GM12878 (cell line): Measurements from ENCODE around the gene HHIPL1. TPM values are rescaled to one million over a fixed set of nuclear protein-coding genes. Genes with fewer than 3 reads are reported as not detected.

Experiments
- ATAC-seq: fragments of 200-7000 bp; cut with Tn5 transposase; 3 replicates; pipeline ENCODE4 v1.9.1; 2020; ENCODE audit warnings: mild to moderate bottlenecking, moderate library complexity
- BruUV-seq: library from RNA; stranded (reverse); fragments of 400-500 nt; replicated peaks from 2 replicates; lab custom pipeline; 2021; lab: Mats Ljungman, UMichigan
- CTCF ChIA-PET: fragments of 300-600 bp; sonication (Branson Sonifier 250); formaldehyde crosslinking; extraction: SDS; loops from one replicate; lab custom pipeline; 2021; ENCODE audit warnings: inconsistent platforms; lab: Yijun Ruan, JAX
- POLR2A ChIA-PET: fragments of 350-600 bp; formaldehyde crosslinking; extraction: SDS; loops from one replicate; lab custom pipeline; 2021; ENCODE audit warnings: inconsistent platforms; lab: Charles Lee
- RAD21 ChIA-PET: fragments of 300-600 bp; sonication (Branson Sonifier 250); formaldehyde crosslinking; loops from one replicate; lab custom pipeline; 2023; ENCODE audit warnings: antibody characterized with exemption; ENCODE audit not compliant: unreplicated experiment; lab: Charles Lee
- SMC1A ChIA-PET: fragments of 300-600 bp; sonication (Branson Sonifier 250); formaldehyde crosslinking; loops from one replicate; lab custom pipeline; 2023; ENCODE audit not compliant: unreplicated experiment, uncharacterized antibody; lab: Charles Lee
- DNase-seq: peaks from one replicate; pipeline ENCODE4 v3.0.0-alpha.2; 2011; ENCODE audit warnings: low read depth, low spot score
- FAIRE-seq: peaks from 3 replicates; lab custom pipeline; 2011; peaks lifted over from hg19 to GRCh38; lab: Jason Lieb, UNC
- H2AFZ ChIP-seq: 2 replicates; pipeline ENCODE4 v1.6.0; 2011; ENCODE audit warnings: low read depth, low read length, control low read depth; ENCODE audit not compliant: control insufficient read depth
- H3K27ac ChIP-seq: 2 replicates; pipeline ENCODE4 v1.5.1; 2011; ENCODE audit warnings: control low read depth; ENCODE audit not compliant: control insufficient read depth, insufficient read depth
- H3K27me3 ChIP-seq, 2 experiments: replicated peaks in 1 of 2; 2 replicates each; pipeline versions ENCODE4 v1.6.0 to v1.6.1; 2011; ENCODE audit warnings: low read length in 1 of 2; ENCODE audit not compliant: control insufficient read depth in 2 of 2, insufficient read depth in 2 of 2
- H3K36me3 ChIP-seq, 2 experiments: 2 replicates each; pipeline ENCODE4 v1.5.1; 2011; ENCODE audit warnings: low read length in 1 of 2; ENCODE audit not compliant: control insufficient read depth in 2 of 2, insufficient read depth in 2 of 2
- H3K4me1 ChIP-seq: 2 replicates; pipeline ENCODE4 v1.6.1; 2011; ENCODE audit warnings: mild to moderate bottlenecking, low read length, moderate library complexity, mixed read lengths; ENCODE audit not compliant: control insufficient read depth, insufficient read depth
- H3K4me2 ChIP-seq: 2 replicates; pipeline ENCODE4 v1.6.0; 2011; ENCODE audit warnings: control low read depth; ENCODE audit not compliant: control insufficient read depth, insufficient read depth
- H3K4me3 ChIP-seq: fragments of 200-600 bp; sonication (generic); 2 replicates; pipeline ENCODE4 v1.5.1; 2016
- H3K79me2 ChIP-seq: 2 replicates; pipeline ENCODE4 v1.6.0; 2011; ENCODE audit warnings: low read length; ENCODE audit not compliant: control insufficient read depth, insufficient read depth
- H3K9ac ChIP-seq: 2 replicates; pipeline ENCODE4 v1.8.0; 2011; ENCODE audit warnings: low read length, control low read depth, mixed read lengths; ENCODE audit not compliant: control insufficient read depth, insufficient read depth
- H3K9me3 ChIP-seq: replicated peaks from 3 replicates; pipeline ENCODE4 v1.5.1; 2011; ENCODE audit warnings: mild to moderate bottlenecking, low read length; ENCODE audit not compliant: control insufficient read depth, insufficient read depth
- H4K20me1 ChIP-seq: 2 replicates; pipeline ENCODE4 v1.6.0; 2011; ENCODE audit not compliant: control insufficient read depth, insufficient read depth
- BACH1 ChIP-seq: fragments of 450-650 bp; IDR thresholded peaks from 2 replicates; pipeline ENCODE4 v1.6.1; 2017; ENCODE audit warnings: mild to moderate bottlenecking, borderline replicate concordance
- BHLHE40 ChIP-seq, 2 experiments: fragments of 450-650 bp in 1 of 2; IDR thresholded peaks; 2 replicates each; pipeline ENCODE4 v1.6.1; 2011 to 2017; ENCODE audit warnings: low read depth in 2 of 2, borderline replicate concordance in 1 of 2, improper control_type of control experiment in 1 of 2, low read length in 1 of 2, mild to moderate bottlenecking in 1 of 2
- EED ChIP-seq: sonication (generic); IDR thresholded peaks from 2 replicates; pipeline ENCODE4 v1.6.1; 2016; ENCODE audit warnings: antibody characterized with exemption, low read depth
- KLF5 ChIP-seq: fragments of 450-650 bp; IDR thresholded peaks from 2 replicates; pipeline ENCODE4 v1.6.1; 2014; ENCODE audit warnings: mild to moderate bottlenecking; ENCODE audit not compliant: partially characterized antibody
- NFXL1 ChIP-seq: fragments of 450-650 bp; IDR thresholded peaks from 2 replicates; pipeline ENCODE4 v1.6.1; 2017; ENCODE audit warnings: antibody characterized with exemption, mild to moderate bottlenecking, borderline replicate concordance
- SPI1 ChIP-seq: IDR thresholded peaks from 2 replicates; pipeline ENCODE4 v1.6.1; 2011; ENCODE audit warnings: low read depth, mild to moderate bottlenecking, low read length, moderate library complexity, borderline replicate concordance; ENCODE audit not compliant: insufficient read depth
- TCF12 ChIP-seq: IDR thresholded peaks from 2 replicates; pipeline ENCODE4 v1.6.1; 2011; ENCODE audit warnings: low read depth, mild to moderate bottlenecking, low read length
- WGBS: methylation state at CpG from one replicate; pipeline ENCODE4 v1.1.6; 2016; ENCODE audit warnings: low lambda C conversion rate; ENCODE audit not compliant: insufficient replicate concordance, insufficient coverage; ENCODE audit errors: missing lambda C conversion rate; 5-methylcytosine and 5-hydroxymethylcytosine counted together
- in situ Hi-C: fragments of 300-500 bp; cut with MboI; formaldehyde crosslinking; loops from 9 replicates; pipeline ENCODE4 v1.14.3; 2018; ENCODE audit warnings: mixed read lengths
- intact Hi-C: fragments of 100-400 bp; cut with micrococcal nuclease; formaldehyde crosslinking; loops from one replicate; pipeline ENCODE4 v1.14.2; 2022; ENCODE audit not compliant: unreplicated experiment
- polyA plus RNA-seq, 11 experiments: library from polyadenylated mRNA; depleted of rRNA in 4 of 11; unstranded in 6 of 11; stranded (reverse) in 5 of 11; fragments of >200 nt; fragmentation: Nextera tagmentation in 4 of 11; fragmentation: Illumina TruSeq in 1 of 11; extraction: Ambion mirVana in 4 of 11; extraction: Trizol in 1 of 11; gene quantifications; 1 replicate in 1 of 11; 2 replicates in 10 of 11; pipeline versions ENCODE4 v1.2.1 to v1.2.3, GENCODE V29; 2011 to 2016; ENCODE audit warnings: inconsistent platforms in 2 of 11, missing spikeins in 2 of 11, low read depth in 1 of 11
- total RNA-seq, 4 experiments: library from RNA; depleted of rRNA in 3 of 4; stranded (reverse); fragments of >200 nt in 3 of 4; fragmentation: Illumina TruSeq in 1 of 4; extraction: Trizol in 1 of 4; gene quantifications; 2 replicates each; pipeline versions ENCODE4 v1.2.1 to v1.2.3, GENCODE V29; 2013 to 2021
- TF ChIP-seq, protein P1 (sequence below): fragments of 450-650 bp; IDR thresholded peaks from 2 replicates; pipeline ENCODE4 v1.6.1; 2017; ENCODE audit warnings: mild to moderate bottlenecking, moderate library complexity
- TF ChIP-seq, protein P2 (sequence below): IDR thresholded peaks from 2 replicates; pipeline ENCODE4 v1.6.1; 2011; ENCODE audit warnings: borderline replicate concordance, low read depth, mild to moderate bottlenecking, moderate library complexity, mixed read lengths, low read length; ENCODE audit not compliant: insufficient read depth; ENCODE audit errors: extremely low read length

Gene HHIPL1
- total and polyA plus RNA-seq, 10 of the 15 experiments (the other 5 are each of a cell fraction or from before 2014, with no cell fraction given), result 0.09 TPM; not detected in 9

DNA sequence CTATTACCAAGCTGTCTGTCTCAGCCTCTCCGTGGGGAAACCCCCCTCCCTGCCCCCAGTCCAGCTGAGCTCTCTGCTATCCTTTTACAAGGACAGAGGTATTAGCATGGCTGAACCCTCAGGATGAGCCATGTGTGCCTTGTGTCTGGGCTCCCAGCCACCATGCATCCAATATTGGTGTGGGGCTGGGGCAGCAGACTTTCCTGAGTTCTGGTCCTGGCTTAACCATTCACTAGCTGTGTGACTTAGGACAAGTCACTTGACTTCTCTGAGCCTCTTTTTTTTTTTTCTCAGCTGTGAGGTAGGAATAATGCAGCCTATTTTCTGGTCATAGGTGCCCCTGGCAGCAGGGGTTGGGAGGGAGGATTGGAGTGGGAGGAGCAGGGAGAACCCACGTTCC, 22.1 kb downstream of the HHIPL1 start (continued):
- TF ChIP-seq BHLHE40 (IDR thresholded peaks at IDR 0.05; ENCODE audit: borderline replicate concordance in 1 of 2, low read depth in 2 of 2, low read length in 1 of 2) (no peak), TCF12 (no peak), EED (no peak)
- TF ChIP-seq, protein P1, sequence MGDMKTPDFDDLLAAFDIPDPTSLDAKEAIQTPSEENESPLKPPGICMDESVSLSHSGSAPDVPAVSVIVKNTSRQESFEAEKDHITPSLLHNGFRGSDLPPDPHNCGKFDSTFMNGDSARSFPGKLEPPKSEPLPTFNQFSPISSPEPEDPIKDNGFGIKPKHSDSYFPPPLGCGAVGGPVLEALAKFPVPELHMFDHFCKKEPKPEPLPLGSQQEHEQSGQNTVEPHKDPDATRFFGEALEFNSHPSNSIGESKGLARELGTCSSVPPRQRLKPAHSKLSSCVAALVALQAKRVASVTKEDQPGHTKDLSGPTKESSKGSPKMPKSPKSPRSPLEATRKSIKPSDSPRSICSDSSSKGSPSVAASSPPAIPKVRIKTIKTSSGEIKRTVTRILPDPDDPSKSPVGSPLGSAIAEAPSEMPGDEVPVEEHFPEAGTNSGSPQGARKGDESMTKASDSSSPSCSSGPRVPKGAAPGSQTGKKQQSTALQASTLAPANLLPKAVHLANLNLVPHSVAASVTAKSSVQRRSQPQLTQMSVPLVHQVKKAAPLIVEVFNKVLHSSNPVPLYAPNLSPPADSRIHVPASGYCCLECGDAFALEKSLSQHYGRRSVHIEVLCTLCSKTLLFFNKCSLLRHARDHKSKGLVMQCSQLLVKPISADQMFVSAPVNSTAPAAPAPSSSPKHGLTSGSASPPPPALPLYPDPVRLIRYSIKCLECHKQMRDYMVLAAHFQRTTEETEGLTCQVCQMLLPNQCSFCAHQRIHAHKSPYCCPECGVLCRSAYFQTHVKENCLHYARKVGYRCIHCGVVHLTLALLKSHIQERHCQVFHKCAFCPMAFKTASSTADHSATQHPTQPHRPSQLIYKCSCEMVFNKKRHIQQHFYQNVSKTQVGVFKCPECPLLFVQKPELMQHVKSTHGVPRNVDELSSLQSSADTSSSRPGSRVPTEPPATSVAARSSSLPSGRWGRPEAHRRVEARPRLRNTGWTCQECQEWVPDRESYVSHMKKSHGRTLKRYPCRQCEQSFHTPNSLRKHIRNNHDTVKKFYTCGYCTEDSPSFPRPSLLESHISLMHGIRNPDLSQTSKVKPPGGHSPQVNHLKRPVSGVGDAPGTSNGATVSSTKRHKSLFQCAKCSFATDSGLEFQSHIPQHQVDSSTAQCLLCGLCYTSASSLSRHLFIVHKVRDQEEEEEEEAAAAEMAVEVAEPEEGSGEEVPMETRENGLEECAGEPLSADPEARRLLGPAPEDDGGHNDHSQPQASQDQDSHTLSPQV, result no peak
- TF ChIP-seq, all 136 proteins: peak for 0

- Histone ChIP-seq H3K4me1 (peaks cover 19% of the 10 kb centered on the region), H3K79me2 (no peaks in the 10 kb centered on the region), H3K9ac (no peak overlapping the region), H4K20me1 (no peaks in the 10 kb centered on the region), H2AFZ (no peak overlapping the region), H3K9me3 (no peaks in the 10 kb centered on the region), H3K27me3 (peaks cover 0 to 3% of the 10 kb centered on the region in 2 experiments; a peak in 2 of 4 replicates), H3K4me3 (no peak overlapping the region), H3K36me3 (no peaks in the 10 kb centered on the region), H3K4me2 (no peak overlapping the region), H3K27ac (no peak overlapping the region)
- intact Hi-C loops (no loop called here), in situ Hi-C loops (no loop called here)
- SMC1A ChIA-PET, result no interaction called here
- POLR2A ChIA-PET, result no interaction called here
- ATAC-seq (peak; percentile 68), DNase-seq (no peak), FAIRE-seq (no peak)
- BruUV-seq, result no TSS peak
- RAD21 ChIA-PET, result no interaction called here
- CTCF ChIA-PET, result interaction anchor here (1.9 kb wide), 1 partner anchor 217 kb away, joined by 7 read pairs; no protein-coding TSS in a partner anchor
- TF ChIP-seq KLF5, result no peak
- peak in 1 of 2 experiments; percentile 50; a peak in 1 of 4 replicates for TF ChIP-seq BHLHE40 (IDR thresholded peaks at IDR 0.05; ENCODE audit: borderline replicate concordance in 1 of 2, low read depth in 2 of 2, low read length in 1 of 2)
- no peak for TF ChIP-seq NFXL1
- TF ChIP-seq SPI1, result peak; percentile 93
- no peak for TF ChIP-seq EED
- TF ChIP-seq BACH1, result no peak
- TF ChIP-seq, protein P2, sequence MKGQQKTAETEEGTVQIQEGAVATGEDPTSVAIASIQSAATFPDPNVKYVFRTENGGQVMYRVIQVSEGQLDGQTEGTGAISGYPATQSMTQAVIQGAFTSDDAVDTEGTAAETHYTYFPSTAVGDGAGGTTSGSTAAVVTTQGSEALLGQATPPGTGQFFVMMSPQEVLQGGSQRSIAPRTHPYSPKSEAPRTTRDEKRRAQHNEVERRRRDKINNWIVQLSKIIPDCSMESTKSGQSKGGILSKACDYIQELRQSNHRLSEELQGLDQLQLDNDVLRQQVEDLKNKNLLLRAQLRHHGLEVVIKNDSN, result peak; percentile 45
- WGBS, result 51% methylated on average over 8 of the region's 9 CpGs
Observed at GRCh38 chr14:99667821-99668220, 22.9 kb downstream of the HHIPL1 start.
